Measurements from ENCODE around the gene HMCES.

DNA sequence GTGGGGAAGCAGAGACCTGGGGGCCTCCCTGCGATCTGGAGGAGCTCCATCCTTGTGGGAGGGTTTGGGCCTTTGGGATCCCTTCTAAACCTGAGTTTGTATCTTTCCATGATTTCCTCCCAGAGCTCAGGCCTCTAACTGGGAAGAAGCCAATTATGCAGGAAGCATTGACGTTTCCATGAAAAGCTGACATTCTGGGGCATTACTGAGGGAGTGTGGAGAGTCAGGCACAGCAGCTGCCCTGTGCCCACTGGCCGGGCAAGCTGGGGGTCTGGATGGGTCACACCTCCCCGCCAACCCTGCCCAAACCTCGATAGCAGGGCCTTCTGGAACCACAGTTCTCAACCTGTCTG lies 74.9 kb downstream of the HMCES start:
- TF ChIP-seq, protein P1, sequence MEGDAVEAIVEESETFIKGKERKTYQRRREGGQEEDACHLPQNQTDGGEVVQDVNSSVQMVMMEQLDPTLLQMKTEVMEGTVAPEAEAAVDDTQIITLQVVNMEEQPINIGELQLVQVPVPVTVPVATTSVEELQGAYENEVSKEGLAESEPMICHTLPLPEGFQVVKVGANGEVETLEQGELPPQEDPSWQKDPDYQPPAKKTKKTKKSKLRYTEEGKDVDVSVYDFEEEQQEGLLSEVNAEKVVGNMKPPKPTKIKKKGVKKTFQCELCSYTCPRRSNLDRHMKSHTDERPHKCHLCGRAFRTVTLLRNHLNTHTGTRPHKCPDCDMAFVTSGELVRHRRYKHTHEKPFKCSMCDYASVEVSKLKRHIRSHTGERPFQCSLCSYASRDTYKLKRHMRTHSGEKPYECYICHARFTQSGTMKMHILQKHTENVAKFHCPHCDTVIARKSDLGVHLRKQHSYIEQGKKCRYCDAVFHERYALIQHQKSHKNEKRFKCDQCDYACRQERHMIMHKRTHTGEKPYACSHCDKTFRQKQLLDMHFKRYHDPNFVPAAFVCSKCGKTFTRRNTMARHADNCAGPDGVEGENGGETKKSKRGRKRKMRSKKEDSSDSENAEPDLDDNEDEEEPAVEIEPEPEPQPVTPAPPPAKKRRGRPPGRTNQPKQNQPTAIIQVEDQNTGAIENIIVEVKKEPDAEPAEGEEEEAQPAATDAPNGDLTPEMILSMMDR (IDR thresholded peaks at IDR 0.05), result no peak
- no peak for TF ChIP-seq POLR2A (IDR thresholded peaks at IDR 0.05)
